ENCODE data around the gene RNF208. TPM values are rescaled to one million over a fixed set of nuclear protein-coding genes. Genes with fewer than 3 reads are reported as not detected.

RNF208 gene
- total RNA-seq, 1 donor from 2014 or later: 0.77 TPM

DNA sequence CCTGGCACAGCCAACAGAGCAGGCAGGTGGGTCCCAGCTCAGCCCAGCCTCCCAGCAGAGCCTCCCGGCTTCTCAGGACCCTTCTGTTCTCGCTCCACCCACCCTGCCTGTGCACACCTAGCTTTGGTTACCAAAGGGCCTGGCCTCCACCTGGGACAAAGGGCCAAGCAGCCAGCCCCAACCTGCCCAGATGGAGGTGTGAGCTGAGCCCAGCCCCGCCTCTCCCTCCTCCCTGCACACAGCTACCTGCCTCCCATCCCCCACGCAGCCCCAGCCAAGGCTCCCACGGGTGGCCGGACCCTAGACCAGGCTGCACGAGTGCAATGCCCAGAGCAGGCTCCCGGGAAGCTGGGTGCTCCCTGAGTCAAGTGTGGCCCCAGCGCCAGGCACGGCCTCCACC, 27.1 kb downstream of the RNF208 start:
- Histone ChIP-seq H3K9me3 (ENCODE audit: low read depth) (no peaks in the 10 kb centered on the region), H3K4me2 (no peak overlapping the region), H3F3A (ENCODE audit: low read depth) (no peaks in the 10 kb centered on the region), H3K36me3 (no peaks in the 10 kb centered on the region), H4K20me1 (ENCODE audit: low read depth) (peaks cover 73% of the 10 kb centered on the region), H3K4me3 (no peak overlapping the region), H2AFZ (replicated peaks) (no peak overlapping the region), H3K27me3 (peaks cover 6% of the 10 kb centered on the region), H3K4me1 (peaks cover 7% of the 10 kb centered on the region), H3K9ac (no peak overlapping the region), H3K79me2 (ENCODE audit: low read depth) (peaks cover 24% of the 10 kb centered on the region), H3K27ac (no peak overlapping the region)
- no peak overlapping the region for H3K4me3 Mint-ChIP-seq
- peaks cover 4% of the 10 kb centered on the region for H3K27me3 Mint-ChIP-seq (ENCODE audit: insufficient read depth, low read depth)
- no peak for DNase-seq (ENCODE audit: low spot score)
- no peaks in the 10 kb centered on the region for H3K9me3 Mint-ChIP-seq
- no peaks in the 10 kb centered on the region for H3K36me3 Mint-ChIP-seq
- TF ChIP-seq EZH2phosphoT487 (IDR thresholded peaks at IDR 0.05) (no peak), EZH2 (IDR thresholded peaks at IDR 0.05) (no peak), CTCF (IDR thresholded peaks at IDR 0.05) (no peak)
- no peak overlapping the region for H3K27ac Mint-ChIP-seq
- H3K4me1 Mint-ChIP-seq: peaks cover 17% of the 10 kb centered on the region

- Mint-ChIP-seq H3K4me1 (peaks cover 17% of the 10 kb centered on the region), H3K4me3 (no peak overlapping the region), H3K27ac (no peak overlapping the region), H3K36me3 (no peaks in the 10 kb centered on the region), H3K9me3 (no peaks in the 10 kb centered on the region), H3K27me3 (ENCODE audit: insufficient read depth, low read depth) (peaks cover 4% of the 10 kb centered on the region)
- H3K4me2 ChIP-seq: peak overlapping the region; percentile 10
- no peak for TF ChIP-seq CTCF (IDR thresholded peaks at IDR 0.05)
- no peak for TF ChIP-seq EZH2phosphoT487 (IDR thresholded peaks at IDR 0.05)
- no peak for TF ChIP-seq EZH2 (IDR thresholded peaks at IDR 0.05)
- DNase-seq (ENCODE audit: low spot score): peak; percentile 42
- H3K27ac ChIP-seq: no peak overlapping the region
- no peaks in the 10 kb centered on the region for H3K9me3 ChIP-seq (ENCODE audit: low read depth)
- H3K4me1 ChIP-seq: peaks cover 2% of the 10 kb centered on the region
- H3K79me2 ChIP-seq (ENCODE audit: low read depth): peaks cover 20% of the 10 kb centered on the region
- no peak overlapping the region for H2AFZ ChIP-seq (replicated peaks)
- no peak overlapping the region for H3K9ac ChIP-seq
- H4K20me1 ChIP-seq (ENCODE audit: low read depth): peaks cover 72% of the 10 kb centered on the region
- peaks cover 5% of the 10 kb centered on the region for H3F3A ChIP-seq (ENCODE audit: low read depth)
- peaks cover 1% of the 10 kb centered on the region for H3K27me3 ChIP-seq
- no peaks in the 10 kb centered on the region for H3K36me3 ChIP-seq
- no peak overlapping the region for H3K4me3 ChIP-seq
These were observed 27.7 kb downstream of the RNF208 start for GRCh38 chr9:137194388-137194787.

GRCh38 chr9:137193771-137194170, 28.3 kb downstream of the RNF208 start:
- Histone ChIP-seq H4K20me1 (ENCODE audit: low read depth) (peaks cover 72% of the 10 kb centered on the region), H3K9me3 (ENCODE audit: low read depth) (no peaks in the 10 kb centered on the region), H3K36me3 (no peaks in the 10 kb centered on the region), H3K9ac (no peak overlapping the region), H3K4me1 (no peaks in the 10 kb centered on the region), H3K79me2 (ENCODE audit: low read depth) (peaks cover 14% of the 10 kb centered on the region), H3K27ac (no peak overlapping the region), H3F3A (ENCODE audit: low read depth) (peaks cover 10% of the 10 kb centered on the region), H3K4me3 (no peak overlapping the region), H3K4me2 (no peak overlapping the region), H2AFZ (replicated peaks) (no peak overlapping the region), H3K27me3 (no peaks in the 10 kb centered on the region)
- no peak overlapping the region for H3K27ac Mint-ChIP-seq
- no peak for DNase-seq (ENCODE audit: low spot score)
- no peak for TF ChIP-seq EZH2 (IDR thresholded peaks at IDR 0.05)
- no peak for TF ChIP-seq EZH2phosphoT487 (IDR thresholded peaks at IDR 0.05)
- no peak for TF ChIP-seq CTCF (IDR thresholded peaks at IDR 0.05)
- no peaks in the 10 kb centered on the region for H3K9me3 Mint-ChIP-seq
- no peak overlapping the region for H3K4me3 Mint-ChIP-seq
- H3K4me1 Mint-ChIP-seq: peaks cover 22% of the 10 kb centered on the region
- H3K27me3 Mint-ChIP-seq (ENCODE audit: insufficient read depth, low read depth): peaks cover 4% of the 10 kb centered on the region
- H3K36me3 Mint-ChIP-seq: no peaks in the 10 kb centered on the region
